HL-60/S4 (cell line): ENCODE data around the gene TMEM255A.

ENCODE experiments used
- in situ Hi-C: fragments of 300-500 bp; cut with MboI; formaldehyde crosslinking; loops from 2 replicates; pipeline ENCODE4 v1.14.3; 2022; ENCODE audit warnings: low sequenced_read_pairs

The TMEM255A gene

GRCh38 chrX:120213438-120214265 is 97.6 kb downstream of the TMEM255A start:
- in situ Hi-C loops, result no loop called here
